Mammary epithelial cell (primary cell): ENCODE data around the gene LPCAT4.

Source experiments
- CTCF ChIP-seq, 2 donors: IDR thresholded peaks in 1 of 2; conservative IDR thresholded peaks in 1 of 2; 2 replicates each; pipeline ENCODE4 v1.5.1; 2011 to 2012; ENCODE audit warnings: inconsistent platforms in 2 of 2, low read length in 2 of 2, mild to moderate bottlenecking in 2 of 2, control low read depth in 1 of 2, low read depth in 1 of 2; ENCODE audit not compliant: insufficient read depth in 1 of 2; ENCODE audit errors: extremely low read depth in 1 of 2
- EZH2 ChIP-seq: IDR thresholded peaks from 2 replicates; pipeline ENCODE4 v1.6.1; 2012; ENCODE audit warnings: low read length, inconsistent platforms, borderline replicate concordance

GRCh38 chr15:34370643-34371042, 3.6 kb upstream of the LPCAT4 start:
- TF ChIP-seq CTCF (conservative IDR thresholded peaks at IDR 0.05 in 1 of 2, IDR thresholded peaks at IDR 0.05 in 1 of 2; ENCODE audit: extremely low read depth in 1 of 2, insufficient read depth in 1 of 2, low read depth in 1 of 2, low read length in 2 of 2) (no peak), EZH2 (no peak)
